Neural cell (in vitro differentiated cells): Measurements from ENCODE around the gene SH2D3A.

Source experiments
- CTCF ChIP-seq: fragments of 450-650 bp; IDR thresholded peaks from 2 replicates; pipeline ENCODE4 v1.5.1; 2014; ENCODE audit warnings: antibody characterized with exemption, mild to moderate bottlenecking, moderate library complexity; ENCODE audit not compliant: poor library complexity, severe bottlenecking
- RAD21 ChIP-seq: fragments of 450-650 bp; conservative IDR thresholded peaks from 2 replicates; pipeline ENCODE4 v1.6.1; 2014; ENCODE audit warnings: antibody characterized with exemption, mild to moderate bottlenecking, moderate library complexity
- TAF1 ChIP-seq: IDR thresholded peaks from 2 replicates; pipeline ENCODE4 v1.6.1; 2012; ENCODE audit warnings: low read depth

GRCh38 chr19:6761053-6761676 is 6.1 kb downstream of the SH2D3A start:
- TF ChIP-seq CTCF (no peak), TAF1 (no peak), RAD21 (no peak)
